ENCODE data around the gene ORAI3. TPM values are rescaled to one million over a fixed set of nuclear protein-coding genes. Genes with fewer than 3 reads are reported as not detected.

Gene ORAI3
- total RNA-seq, 1 donor from 2014 or later: 26.2 TPM

- H3K36me3 Mint-ChIP-seq: peaks cover 12% of the 10 kb centered on the region
These were observed 21.0 kb upstream of the ORAI3 start for GRCh38 chr16:30927789-30928378.

GRCh38 chr16:30928390-30928789 lies 20.5 kb upstream of the ORAI3 start:
- H3K27me3 Mint-ChIP-seq (ENCODE audit: low read depth): no peaks in the 10 kb centered on the region
- no peak overlapping the region for H3K27ac Mint-ChIP-seq
- peaks cover 12% of the 10 kb centered on the region for H3K36me3 Mint-ChIP-seq
- no peak for DNase-seq (ENCODE audit: low spot score in 2 of 2, unreplicated experiment in 2 of 2)
- TF ChIP-seq CTCF (IDR thresholded peaks at IDR 0.05; ENCODE audit: unreplicated experiment): no peak
- peaks cover 14% of the 10 kb centered on the region for H3K4me1 Mint-ChIP-seq
- H3K9me3 Mint-ChIP-seq: no peaks in the 10 kb centered on the region
- no peak overlapping the region for H3K4me3 Mint-ChIP-seq

More at GRCh38 chr16:30927789-30928378, 21.0 kb upstream of the ORAI3 start:
- Mint-ChIP-seq H3K4me3 (no peak overlapping the region), H3K4me1 (peaks cover 14% of the 10 kb centered on the region), H3K9me3 (no peaks in the 10 kb centered on the region), H3K27ac (peak overlapping the region; percentile 21), H3K27me3 (ENCODE audit: low read depth) (no peaks in the 10 kb centered on the region)
- DNase-seq (ENCODE audit: low spot score in 2 of 2, unreplicated experiment in 2 of 2): peak; percentile 44 to 67
- TF ChIP-seq CTCF (IDR thresholded peaks at IDR 0.05; ENCODE audit: unreplicated experiment): no peak

GRCh38 chr16:30929167-30929566 lies 19.7 kb upstream of the ORAI3 start:
- Mint-ChIP-seq H3K36me3 (peaks cover 12% of the 10 kb centered on the region), H3K9me3 (no peaks in the 10 kb centered on the region), H3K4me1 (peaks cover 14% of the 10 kb centered on the region), H3K4me3 (no peak overlapping the region), H3K27ac (no peak overlapping the region), H3K27me3 (ENCODE audit: low read depth) (no peaks in the 10 kb centered on the region)
- TF ChIP-seq CTCF (IDR thresholded peaks at IDR 0.05; ENCODE audit: unreplicated experiment): no peak
- no peak for DNase-seq (ENCODE audit: low spot score in 2 of 2, unreplicated experiment in 2 of 2)

- H3K4me1 Mint-ChIP-seq: peaks cover 8% of the 10 kb centered on the region
- H3K36me3 Mint-ChIP-seq: peaks cover 19% of the 10 kb centered on the region
- no peak for DNase-seq (ENCODE audit: low spot score in 2 of 2, unreplicated experiment in 2 of 2)
- H3K4me3 Mint-ChIP-seq: no peak overlapping the region
- no peak for TF ChIP-seq CTCF (IDR thresholded peaks at IDR 0.05; ENCODE audit: unreplicated experiment)
- no peak overlapping the region for H3K27ac Mint-ChIP-seq
- H3K27me3 Mint-ChIP-seq (ENCODE audit: low read depth): no peaks in the 10 kb centered on the region
- no peaks in the 10 kb centered on the region for H3K9me3 Mint-ChIP-seq
These were observed 18.7 kb upstream of the ORAI3 start for GRCh38 chr16:30930160-30930571.

GRCh38 chr16:30931068-30931650 lies 17.7 kb upstream of the ORAI3 start:
- Mint-ChIP-seq H3K4me3 (no peak overlapping the region), H3K27ac (no peak overlapping the region), H3K36me3 (peaks cover 26% of the 10 kb centered on the region), H3K27me3 (ENCODE audit: low read depth) (no peaks in the 10 kb centered on the region), H3K9me3 (no peaks in the 10 kb centered on the region), H3K4me1 (peaks cover 4% of the 10 kb centered on the region)
- no peak for TF ChIP-seq CTCF (IDR thresholded peaks at IDR 0.05; ENCODE audit: unreplicated experiment)
- no peak for DNase-seq (ENCODE audit: low spot score in 2 of 2, unreplicated experiment in 2 of 2)
